GM21423 (cell line): ENCODE measurements around the gene CHN2.

ENCODE experiments used
- ATAC-seq: cut with Tn5 transposase; IDR thresholded peaks from one replicate; pipeline ENCODE4 v1.9.1; 2021; ENCODE audit warnings: mild to moderate bottlenecking, moderate library complexity; ENCODE audit not compliant: unreplicated experiment

CHN2 gene

DNA sequence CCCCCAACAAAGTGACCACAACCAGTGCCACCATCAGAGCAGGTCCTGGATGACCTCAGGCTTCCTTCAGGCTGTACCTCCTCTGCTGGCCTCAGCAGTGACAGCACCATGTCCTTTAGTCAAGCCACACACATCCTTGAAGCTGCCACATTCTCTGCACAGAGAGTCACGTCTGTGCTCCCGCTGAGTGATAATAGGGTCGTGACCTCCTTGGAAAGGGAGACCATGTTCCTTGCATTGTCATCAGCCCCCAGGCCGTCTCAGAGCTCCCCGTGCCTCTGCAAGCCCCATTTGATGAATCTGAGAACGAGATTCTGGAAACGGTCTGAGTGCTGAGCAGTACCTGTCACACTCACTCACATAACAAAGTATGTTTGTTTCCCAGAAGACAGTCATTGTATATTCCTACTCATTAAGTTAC, 262.6 kb downstream of the CHN2 start:
- no peak for ATAC-seq

DNA sequence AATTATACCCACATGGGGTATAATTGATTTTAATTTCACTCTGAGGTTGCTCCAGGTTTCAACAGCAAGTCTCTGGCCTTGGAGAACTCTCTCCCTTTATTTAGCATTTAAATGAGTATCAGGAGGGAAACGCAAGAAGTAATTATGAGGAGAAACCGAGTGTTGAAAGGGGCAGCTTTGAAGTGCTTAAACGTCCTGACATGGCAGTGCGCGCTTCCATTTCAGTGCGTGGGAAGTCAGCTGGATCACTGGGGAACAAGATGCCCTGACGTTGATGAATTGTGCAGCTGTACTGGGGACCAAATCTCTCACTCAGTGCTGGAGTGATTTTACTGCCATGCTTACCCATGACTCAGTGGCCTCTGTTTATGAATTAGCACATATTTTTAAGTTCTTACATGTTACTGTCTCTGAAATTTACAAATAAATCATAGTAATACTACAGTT, 263.0 kb downstream of the CHN2 start:
- no peak for ATAC-seq

DNA sequence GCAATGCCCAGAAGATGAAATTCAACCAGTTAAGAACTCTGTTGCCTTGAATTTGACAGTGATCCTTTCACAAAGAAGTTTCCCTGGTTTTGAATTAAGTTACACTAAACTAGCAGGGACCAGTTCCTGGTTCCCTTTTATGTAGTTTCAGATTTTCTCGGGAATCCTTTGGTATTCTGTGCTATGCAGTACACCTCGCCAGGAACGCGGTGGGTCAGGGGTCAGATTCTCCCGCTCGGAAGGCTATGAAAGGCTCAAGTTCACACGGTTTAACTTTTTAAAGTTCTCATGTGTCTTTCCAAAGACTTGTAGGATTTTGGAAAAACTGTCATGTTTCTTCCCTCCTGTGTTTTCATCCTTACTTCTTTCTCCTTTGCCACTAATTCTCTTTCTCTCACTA, 264.4 kb downstream of the CHN2 start:
- ATAC-seq: no peak

DNA sequence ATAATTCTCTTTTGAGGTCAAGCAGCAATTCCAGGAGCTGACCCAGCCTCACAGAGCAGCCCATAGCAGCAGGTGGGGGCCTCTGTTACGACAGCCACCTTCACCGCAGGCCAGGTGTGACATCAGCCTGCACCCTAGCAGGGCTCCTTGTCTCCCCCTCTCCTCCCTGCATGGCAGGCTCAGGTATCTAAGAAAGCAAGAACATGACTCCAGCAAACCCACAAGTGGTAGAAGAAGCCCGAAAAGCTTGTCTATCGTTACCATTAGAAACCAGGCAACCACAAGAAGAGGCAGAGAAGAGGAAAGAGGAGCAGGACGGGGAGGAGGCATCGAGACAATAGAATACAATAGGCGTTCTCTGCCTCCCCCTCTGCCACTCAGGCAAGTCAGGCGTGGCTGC, 265.0 kb downstream of the CHN2 start:
- no peak for ATAC-seq

DNA sequence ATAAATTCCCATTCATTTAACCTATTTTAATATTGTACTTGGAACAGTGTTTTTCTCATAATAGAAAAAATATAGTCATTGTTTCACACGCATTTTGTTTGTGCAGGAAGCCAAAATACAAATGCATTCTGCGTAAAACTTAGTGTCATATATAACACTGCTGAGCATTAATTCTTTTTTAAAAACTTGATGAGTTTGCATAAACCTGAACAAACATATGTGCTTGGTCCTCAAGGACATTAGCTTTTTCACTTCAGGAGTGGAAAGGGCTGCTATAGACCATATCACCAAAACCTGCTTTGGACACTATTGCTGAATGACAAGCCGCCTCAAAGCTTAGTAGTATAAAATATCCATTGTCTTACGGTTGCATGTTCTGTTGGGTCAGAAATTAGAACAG, 267.4 kb downstream of the CHN2 start:
- no peak for ATAC-seq

DNA sequence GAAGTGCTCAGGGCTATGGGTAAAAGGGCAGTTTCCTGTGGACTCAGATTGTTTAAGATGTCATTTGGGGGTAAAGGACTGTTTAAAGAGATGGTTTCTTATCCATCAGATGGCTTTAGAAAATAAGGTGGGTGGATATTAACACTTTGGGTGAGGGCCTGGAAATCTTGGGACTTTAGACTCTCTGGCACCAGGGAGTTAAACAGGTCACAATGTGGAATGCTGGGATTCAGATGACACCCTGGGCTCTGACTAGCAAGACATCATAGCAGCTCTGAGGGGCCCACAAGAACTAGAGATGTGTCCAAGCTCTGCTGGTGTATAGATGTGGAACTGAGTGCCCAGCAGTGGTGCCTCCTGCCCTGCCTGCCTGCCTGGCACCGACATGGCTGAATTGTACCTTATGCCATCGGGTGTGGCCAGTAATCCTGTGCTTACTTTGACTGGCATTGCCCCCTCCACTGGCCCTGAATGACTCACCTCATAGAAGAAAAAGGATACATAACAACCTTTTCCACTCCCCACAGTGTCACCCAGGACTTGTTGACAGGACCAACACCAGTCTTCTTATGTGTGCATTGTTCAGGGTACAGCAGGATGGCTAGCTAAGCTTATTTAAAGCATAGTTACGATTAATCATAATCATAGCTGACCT, 269.1 kb downstream of the CHN2 start:
- ATAC-seq: no peak

DNA sequence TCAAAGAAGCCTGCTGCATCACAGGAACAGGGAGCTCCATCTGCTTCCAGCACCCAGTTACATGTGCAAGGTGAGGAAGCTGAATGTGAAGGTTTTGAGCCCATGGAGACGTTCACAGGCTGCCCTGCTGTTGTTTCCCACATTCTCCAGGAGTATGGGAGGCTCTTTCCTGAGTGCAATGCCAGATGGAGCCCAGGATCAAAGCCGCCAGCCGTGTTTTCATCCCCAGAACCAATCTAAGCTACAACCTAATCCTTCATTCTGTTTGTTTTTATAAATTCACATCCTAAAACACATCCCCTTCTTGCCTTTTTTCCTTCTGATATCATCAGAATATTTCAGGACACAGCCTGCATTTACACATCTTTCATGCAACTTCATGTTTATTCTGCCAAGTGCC, 270.2 kb downstream of the CHN2 start:
- ATAC-seq: no peak

DNA sequence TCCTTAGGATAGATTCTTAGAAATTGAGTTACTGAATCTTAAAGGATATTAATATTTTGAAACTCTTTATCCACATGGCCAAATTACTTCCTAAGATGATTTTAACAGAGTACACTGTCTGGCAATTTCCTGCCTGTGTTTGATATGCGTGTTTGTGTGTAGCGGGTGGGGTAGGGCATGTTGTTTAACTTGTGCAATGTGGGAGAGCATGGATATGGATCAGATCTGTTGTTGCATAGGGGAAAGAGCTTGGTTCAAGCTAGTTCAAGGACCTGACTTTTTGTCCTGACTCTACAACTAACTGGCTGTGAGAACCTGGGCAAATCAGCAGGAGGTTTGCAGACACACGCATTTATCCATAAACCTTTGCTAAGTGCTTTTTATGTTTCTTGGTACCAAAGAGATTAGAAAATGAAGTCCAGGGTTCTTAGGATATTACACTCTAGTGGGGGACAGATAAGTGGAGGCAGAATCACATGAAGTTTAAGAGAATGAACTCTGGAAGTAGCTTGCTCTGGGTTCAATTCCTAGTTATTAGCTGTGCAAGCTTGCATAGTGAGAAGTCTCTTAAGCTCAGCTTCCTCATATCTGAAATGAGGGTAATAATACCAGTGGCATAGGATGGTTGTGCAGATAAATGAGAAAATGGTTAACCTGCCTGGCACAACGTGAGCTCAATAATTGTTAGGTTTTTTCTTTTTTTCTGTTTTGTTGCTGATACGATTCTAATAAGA, 272.8 kb downstream of the CHN2 start:
- no peak for ATAC-seq

DNA sequence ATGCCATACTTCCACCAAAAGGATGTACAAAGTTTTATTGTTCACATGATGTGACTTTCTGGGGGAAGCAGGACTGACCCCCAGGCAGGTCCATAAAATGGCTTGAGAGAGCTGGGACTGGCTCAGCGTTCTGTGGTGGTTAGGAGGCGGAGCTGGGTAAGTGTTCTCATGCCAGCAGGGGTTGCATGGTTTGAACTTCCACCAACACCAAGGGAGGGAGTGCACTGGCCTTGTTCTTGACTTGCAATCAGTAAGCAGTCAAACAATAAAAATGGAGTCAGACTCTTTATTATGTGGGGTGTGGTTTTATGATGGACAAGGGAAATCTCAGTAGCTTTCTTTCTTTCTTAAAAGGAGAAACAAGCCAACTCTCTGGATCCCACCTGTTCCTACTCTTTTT, 273.6 kb downstream of the CHN2 start:
- no peak for ATAC-seq

DNA sequence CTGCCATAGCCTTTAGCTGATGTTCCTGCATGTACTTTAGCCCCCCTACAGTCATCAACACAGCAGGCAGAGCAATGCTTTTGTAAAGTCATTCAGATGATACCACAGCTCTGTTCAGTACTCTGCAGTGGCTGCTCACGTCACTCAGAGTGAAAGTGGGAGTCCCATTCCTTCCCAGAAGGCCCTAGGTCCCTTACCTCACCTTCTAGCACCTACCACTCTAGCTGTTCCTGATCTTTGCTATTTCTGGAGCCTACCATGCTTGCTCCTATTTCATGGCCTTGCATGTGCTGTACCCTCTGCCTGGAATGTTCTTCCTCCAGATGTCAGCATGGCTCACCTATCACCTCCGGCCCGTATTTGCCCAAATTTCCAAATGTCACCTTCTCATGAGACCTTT, 274.7 kb downstream of the CHN2 start:
- no peak for ATAC-seq

DNA sequence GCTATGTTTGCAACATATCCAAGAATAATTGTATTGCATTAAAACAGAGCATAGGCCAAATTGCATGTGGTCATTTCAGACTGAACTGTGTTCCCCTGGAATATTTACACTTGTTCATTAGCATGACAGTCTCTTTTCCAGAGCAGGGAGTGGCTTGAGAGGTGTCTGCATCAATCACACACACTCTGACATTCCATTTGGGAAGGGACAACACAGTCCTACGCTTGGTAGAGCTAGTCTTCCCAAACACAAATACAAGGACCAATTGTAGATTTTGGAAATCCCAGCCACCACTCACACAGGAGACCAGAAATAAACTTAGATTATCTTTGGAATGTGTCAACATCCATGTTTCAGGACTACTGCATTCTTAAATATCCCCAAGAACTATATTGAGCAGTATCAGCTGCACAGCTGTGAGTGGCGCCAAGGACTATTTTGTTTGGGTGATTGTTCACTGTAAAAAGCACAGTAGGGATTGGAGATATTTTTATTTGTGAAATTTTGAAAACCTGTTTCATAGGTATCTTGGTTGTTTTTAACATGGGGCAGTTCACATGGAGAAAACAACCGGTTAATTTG, 275.5 kb downstream of the CHN2 start:
- no peak for ATAC-seq

DNA sequence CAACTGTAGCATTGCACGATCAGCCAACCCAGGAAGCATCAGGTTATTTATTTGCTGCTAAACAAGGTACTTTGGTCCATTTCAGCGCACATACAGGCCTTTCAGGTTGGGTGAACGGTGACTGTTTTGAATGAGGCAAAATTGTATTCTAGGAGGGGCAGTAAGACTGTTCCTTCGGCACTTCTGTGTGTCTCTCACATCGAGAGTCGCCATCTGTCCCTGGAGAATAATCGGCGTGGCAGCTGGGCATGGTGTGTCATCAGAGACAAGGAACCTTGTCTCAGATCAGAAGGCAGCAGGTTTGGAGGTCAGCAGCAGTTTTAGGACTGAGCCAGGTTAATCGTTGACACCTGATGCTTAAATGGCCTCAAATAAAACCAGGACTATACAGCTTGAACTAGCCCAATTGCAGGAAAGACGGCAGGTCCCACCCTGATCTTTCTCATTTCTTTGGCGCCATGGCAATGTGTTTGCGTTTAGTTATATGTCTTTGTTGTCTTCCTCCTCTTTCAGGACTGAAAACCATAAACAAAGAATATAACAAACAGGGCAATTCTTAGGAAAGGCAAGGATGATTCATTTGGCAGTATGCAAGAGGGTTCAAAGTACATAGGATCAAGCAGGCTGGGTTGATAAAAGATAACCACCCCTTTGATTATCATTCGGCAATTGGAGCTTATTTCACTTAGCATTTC, 277.0 kb downstream of the CHN2 start:
- ATAC-seq: no peak

DNA sequence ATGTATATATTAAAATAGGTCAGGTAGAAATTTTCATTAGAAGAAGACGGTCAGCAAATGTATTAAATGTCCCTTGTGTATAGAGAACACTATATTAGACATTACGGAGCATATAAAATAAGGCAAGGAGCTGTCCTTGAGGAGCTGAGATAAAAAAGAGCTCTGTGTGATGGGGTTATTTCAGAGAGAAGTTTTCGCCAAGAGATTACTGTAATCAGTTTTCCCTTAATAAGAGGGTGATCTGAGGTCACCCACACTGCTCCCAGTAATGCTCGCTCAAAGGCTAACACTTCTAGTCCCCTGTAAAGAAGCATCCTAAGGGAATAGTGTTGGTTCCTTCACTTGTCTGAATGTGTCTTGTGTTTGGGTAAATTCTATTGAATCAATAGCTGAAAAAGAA, 282.3 kb downstream of the CHN2 start:
- ATAC-seq: no peak

DNA sequence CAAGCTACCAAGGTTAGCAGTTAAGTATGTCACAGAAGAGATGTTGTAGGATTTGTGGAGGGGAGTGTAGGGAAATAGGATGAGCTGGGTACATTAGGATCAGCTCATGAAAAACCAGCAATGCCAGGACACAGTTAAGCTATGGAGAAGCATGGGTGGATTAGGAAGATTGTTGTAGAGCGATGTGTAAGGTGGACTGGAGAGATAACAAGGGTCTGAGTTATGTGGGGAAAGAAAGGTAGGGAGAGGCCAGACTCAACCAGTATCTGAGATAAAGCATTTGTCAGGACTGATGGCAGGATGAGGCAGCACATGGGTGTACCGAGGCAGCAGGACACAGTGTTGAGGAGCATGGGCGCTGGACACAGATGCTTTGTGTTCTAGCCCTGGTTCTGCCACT, 283.7 kb downstream of the CHN2 start:
- ATAC-seq: no peak

DNA sequence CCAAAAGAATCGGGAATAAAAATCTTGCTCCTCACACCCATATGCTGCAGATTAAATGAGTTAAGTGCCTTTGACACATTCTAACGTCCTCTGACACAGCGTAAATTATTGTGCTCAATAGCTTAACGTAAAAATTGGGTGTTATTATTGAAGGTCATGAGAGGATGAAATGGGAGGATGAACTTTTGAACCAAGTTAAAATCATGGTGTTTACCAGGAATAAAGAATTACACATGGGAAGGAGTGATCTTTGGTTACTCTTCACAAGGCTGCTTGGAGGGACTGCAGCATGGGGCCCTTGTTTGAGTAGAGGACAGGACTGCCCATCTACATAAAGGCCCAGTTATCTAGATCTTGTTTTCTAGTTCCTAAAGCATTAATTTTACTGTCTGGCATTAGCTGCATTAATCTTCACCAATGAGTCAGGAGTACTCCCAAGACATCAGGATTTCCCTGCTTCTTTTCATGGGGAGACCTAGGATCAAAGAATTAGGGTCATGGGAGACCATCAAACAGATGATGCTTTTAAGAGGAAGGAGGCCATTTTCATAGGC, 284.2 kb downstream of the CHN2 start:
- no peak for ATAC-seq

DNA sequence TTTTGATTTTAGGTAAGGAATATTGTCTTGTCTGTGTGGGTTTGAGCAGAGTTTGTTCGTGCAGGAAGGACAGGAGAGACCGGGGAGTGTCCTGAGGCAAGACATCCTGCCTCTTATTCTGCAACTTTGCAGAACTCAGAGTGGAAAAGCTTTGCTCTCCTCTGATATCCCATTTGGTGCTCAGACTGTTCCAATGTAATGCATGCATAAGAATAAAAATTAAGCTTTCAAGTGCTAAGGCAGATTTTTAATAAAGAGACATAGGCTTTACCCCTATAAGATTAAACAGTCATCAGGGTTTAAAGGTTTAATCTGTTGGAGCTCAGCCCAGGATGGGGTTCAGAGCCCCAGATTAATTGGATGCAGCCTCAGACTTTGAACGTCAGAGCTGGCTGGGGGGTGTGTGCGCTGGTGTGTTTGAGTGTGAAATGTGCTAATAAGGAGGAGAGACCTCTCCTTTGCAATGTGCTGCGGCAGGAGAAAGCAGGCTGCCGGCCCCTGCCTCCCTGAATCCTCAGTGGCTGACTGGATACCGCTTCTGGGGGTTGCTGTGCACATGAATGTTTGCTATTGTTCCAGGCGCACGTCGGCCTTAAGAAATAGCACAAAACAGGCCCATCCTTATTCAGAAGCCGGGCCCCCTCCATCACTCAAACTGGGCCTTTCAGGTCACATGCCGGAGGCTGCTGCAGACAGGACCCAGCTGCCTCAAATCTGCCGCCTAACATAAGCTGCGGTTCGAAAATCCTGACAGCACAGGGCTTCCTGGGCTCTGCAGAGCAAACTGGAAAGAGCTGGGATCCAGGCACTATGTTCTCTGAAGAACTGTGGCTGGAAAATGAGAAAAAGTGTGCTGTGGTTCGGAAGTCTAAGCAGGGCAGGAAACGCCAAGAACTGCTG, 285.0 kb downstream of the CHN2 start:
- ATAC-seq: no peak

DNA sequence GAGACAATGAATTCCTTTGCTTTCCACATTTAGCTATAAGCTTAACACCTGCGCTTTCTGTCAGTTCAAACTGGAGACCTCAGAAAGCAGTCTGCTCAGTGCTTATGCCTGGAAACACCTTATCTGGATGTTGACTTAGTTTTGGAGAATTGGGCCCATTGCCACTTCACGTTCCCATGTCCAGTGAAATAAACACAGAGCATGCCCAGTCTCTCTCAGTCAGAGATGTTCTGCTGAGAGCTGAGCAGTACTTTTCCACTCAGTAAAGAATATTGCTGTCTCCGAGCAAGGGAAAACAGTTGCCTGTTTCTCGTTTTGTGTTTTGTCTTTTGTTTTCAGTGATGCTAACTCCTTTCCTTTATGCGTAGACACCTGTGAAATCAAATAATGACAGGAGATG, 285.9 kb downstream of the CHN2 start:
- no peak for ATAC-seq

DNA sequence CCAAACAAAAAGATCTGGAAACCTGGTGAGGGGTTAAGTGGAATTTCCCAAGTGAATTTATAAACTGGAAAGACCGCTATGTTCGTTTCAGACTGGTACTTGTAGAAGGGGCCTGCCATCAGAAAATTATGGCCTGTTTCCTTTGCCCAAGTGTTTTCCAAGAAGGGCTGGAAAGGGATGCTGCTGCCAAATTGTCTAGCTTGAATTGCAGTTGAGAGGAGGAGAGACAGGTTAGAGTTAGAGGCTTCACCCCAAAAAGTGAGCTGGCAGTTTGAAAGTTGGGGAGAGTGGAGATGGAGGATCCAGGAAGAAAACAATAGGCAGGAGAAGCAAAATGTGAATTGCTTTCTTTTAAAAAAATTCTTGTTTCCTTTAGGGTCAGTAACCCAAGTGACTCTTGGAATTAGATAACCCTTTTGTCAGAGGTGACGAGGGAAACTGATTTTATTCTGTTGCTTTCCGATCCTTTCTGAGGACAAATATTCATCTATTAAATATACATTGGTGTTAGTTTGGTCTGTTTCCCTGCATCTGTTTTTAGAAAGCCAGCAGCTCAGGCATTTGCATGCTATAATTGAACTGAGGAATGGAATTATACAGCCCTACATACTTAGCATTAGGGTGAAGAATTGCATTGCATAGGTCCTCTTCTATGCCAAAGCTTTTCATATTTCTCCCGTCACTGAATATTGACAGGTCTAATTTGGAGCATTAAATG, 286.5 kb downstream of the CHN2 start:
- no peak for ATAC-seq

DNA sequence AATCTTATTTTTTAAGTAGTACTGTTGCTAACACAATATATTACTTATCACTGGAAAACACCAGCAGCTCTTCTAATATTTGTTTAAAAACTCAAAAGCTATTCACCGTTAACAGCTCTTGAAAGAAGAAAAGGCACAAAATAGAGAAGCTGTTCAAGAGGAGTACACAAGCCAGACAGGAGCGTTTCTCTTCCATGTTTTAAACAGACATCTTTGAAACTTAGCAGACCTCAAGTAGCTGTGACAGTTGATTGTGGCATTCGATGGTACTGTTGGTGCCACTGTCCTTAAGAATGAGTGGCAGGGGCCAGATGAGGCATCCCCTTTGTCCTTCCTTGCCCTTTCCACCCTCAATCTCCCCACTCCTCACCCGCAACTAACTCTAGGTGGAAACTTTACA, 287.5 kb downstream of the CHN2 start:
- ATAC-seq: no peak
